K562 (cell line): ENCODE results near the gene EXTL1. TPM values are rescaled to one million over a fixed set of nuclear protein-coding genes. Genes with fewer than 3 reads are reported as not detected.

Experiments
- ARHGAP35 ChIP-seq: fragments of 450-650 bp; IDR thresholded peaks from 2 replicates; pipeline ENCODE4 v1.6.1; 2018; ENCODE audit not compliant: partially characterized antibody
- ARID2 ChIP-seq: fragments of 450-650 bp; IDR thresholded peaks from 2 replicates; pipeline ENCODE4 v1.6.1; 2017; ENCODE audit warnings: antibody characterized with exemption, mild to moderate bottlenecking
- BDP1 ChIP-seq: IDR thresholded peaks from 3 replicates; pipeline ENCODE4 v1.6.1; 2011; ENCODE audit not compliant: insufficient read length, insufficient read depth
- BHLHE40 ChIP-seq: IDR thresholded peaks from 2 replicates; pipeline ENCODE4 v1.6.1; 2011; ENCODE audit warnings: low read length, improper control_type of control experiment
- FUS ChIP-seq: fragments of 200-400 bp; formaldehyde crosslinking; optimal IDR thresholded peaks from 2 replicates; pipeline ENCODE3; 2017; ENCODE audit warnings: low read depth, low read length
- GATA2 ChIP-seq: sonication (generic); formaldehyde crosslinking; IDR thresholded peaks from 2 replicates; pipeline ENCODE4 v1.4.0; 2020; ENCODE audit warnings: mild to moderate bottlenecking, missing genetic modification reagents
- HCFC1 ChIP-seq: IDR thresholded peaks from 2 replicates; pipeline ENCODE4 v1.6.1; 2012; ENCODE audit warnings: low read depth, low read length, improper control_type of control experiment
- JUNB ChIP-seq: fragments of 450-650 bp; formaldehyde crosslinking; conservative IDR thresholded peaks from 2 replicates; pipeline ENCODE4 v1.4.0; 2020; ENCODE audit warnings: mild to moderate bottlenecking
- SIX5 ChIP-seq, 2 experiments: IDR thresholded peaks; 2 replicates each; pipeline ENCODE4 v1.6.1; 2011; ENCODE audit warnings: low read length in 2 of 2, borderline replicate concordance in 1 of 2, low read depth in 1 of 2, mild to moderate bottlenecking in 1 of 2, moderate library complexity in 1 of 2; ENCODE audit not compliant: insufficient read depth in 1 of 2
- SMAD3 ChIP-seq: fragments of 450-650 bp; formaldehyde crosslinking; conservative IDR thresholded peaks from 2 replicates; pipeline ENCODE4 v1.4.0; 2020; ENCODE audit warnings: mild to moderate bottlenecking
- ZNF253 ChIP-seq: fragments of 250-450 bp; sonication (Bioruptor Pico); conservative IDR thresholded peaks from 2 replicates; pipeline ENCODE4 v1.6.1; 2021; ENCODE audit warnings: mild to moderate bottlenecking
- ZNF274 ChIP-seq: IDR thresholded peaks from 2 replicates; pipeline ENCODE4 v1.6.1; 2011; ENCODE audit warnings: low read depth, mild to moderate bottlenecking, low read length, moderate library complexity, borderline replicate concordance
- ZNF408 ChIP-seq: fragments of 250-450 bp; sonication (Bioruptor Pico); IDR thresholded peaks from 2 replicates; pipeline ENCODE4 v1.4.0; 2020; ENCODE audit warnings: low read depth, mild to moderate bottlenecking, moderate library complexity
- polyA plus RNA-seq, 8 experiments: library from polyadenylated mRNA; depleted of rRNA in 4 of 8; stranded (reverse) in 5 of 8; unstranded in 3 of 8; fragments of >200 nt; fragmentation: Nextera tagmentation in 2 of 8; fragmentation: Illumina TruSeq in 1 of 8; extraction: Ambion mirVana in 2 of 8; extraction: Trizol in 1 of 8; gene quantifications; 2 replicates each; pipeline versions ENCODE4 v1.2.1 to v1.2.3, GENCODE V29; 2011 to 2014; ENCODE audit warnings: inconsistent platforms in 1 of 8, missing spikeins in 1 of 8
- total RNA-seq, 7 experiments: library from RNA; depleted of rRNA in 6 of 7; stranded (reverse); fragments of >200 nt in 6 of 7; fragmentation: Illumina TruSeq in 2 of 7; extraction: Trizol in 2 of 7; gene quantifications; 2 replicates each; pipeline versions ENCODE4 v1.2.1 to v1.2.3, GENCODE V29; 2011 to 2021; ENCODE audit warnings: low replicate concordance in 1 of 7
- TF ChIP-seq, protein P1 (sequence below): sonication (generic); formaldehyde crosslinking; IDR thresholded peaks from 2 replicates; pipeline ENCODE4 v1.5.0; 2020; ENCODE audit warnings: missing genetic modification reagents
- TF ChIP-seq, protein P2 (sequence below): fragments of 250-450 bp; sonication (Bioruptor Pico); IDR thresholded peaks from 2 replicates; pipeline ENCODE4 v1.4.0; 2020; ENCODE audit warnings: mild to moderate bottlenecking, moderate library complexity, borderline replicate concordance
- TF ChIP-seq, protein P3 (sequence below): fragments of 150-350 bp; IDR thresholded peaks from 2 replicates; pipeline ENCODE4 v1.6.1; 2014; ENCODE audit warnings: low read depth, mild to moderate bottlenecking, low read length, borderline replicate concordance
- TF ChIP-seq, protein P4 (sequence below), 3 experiments: fragments of 200-800 bp in 1 of 3; fragments of 250-450 bp in 1 of 3; fragments of 450-650 bp in 1 of 3; sonication (Bioruptor Pico) in 1 of 3; sonication (Bioruptor generic) in 1 of 3; formaldehyde crosslinking in 1 of 3; IDR thresholded peaks; 2 replicates each; pipeline versions ENCODE4 v1.6.1 to v1.8.0; 2016 to 2022; ENCODE audit warnings: mild to moderate bottlenecking in 2 of 3, missing genetic modification characterization in 2 of 3, missing compliant biosample characterization in 1 of 3, moderate library complexity in 1 of 3

Gene EXTL1
- total and polyA plus RNA-seq, 9 of the 15 experiments (the other 6 are each of a cell fraction or from before 2014, with no cell fraction given): 0.04 to 0.23 (median 0.08) TPM; not detected in 3

DNA sequence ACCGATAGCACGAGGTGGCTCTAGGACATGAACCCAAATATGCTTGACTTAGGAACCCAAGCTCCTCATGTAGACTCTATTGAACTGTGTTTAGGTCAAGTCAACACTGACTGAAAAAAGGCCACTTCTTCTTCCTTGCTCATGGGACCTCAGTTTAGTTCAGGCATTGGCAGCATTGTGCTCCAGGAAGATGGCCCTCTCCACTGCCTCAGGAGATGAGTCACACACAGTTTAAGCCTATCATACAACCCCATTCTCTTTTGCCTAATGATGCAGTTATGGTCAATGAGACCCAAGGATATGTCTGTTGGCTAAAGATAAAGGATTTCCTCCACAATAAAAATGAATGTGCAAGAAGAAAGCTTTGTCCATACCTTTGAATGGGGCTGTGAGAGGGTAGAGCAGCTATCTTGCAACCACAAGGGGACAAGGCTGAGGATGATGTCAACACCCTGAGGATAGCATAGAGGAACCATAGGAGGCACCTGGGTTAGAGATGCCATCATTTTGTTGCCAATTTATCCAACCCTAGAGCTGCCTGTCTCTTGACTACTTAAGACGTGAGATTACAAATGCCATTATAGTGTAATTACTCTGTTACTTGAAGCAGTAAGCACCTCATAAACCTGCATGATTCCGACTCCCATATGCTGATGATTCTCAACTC is 48.9 kb downstream of the EXTL1 start (continued):
- TF ChIP-seq, protein P1, sequence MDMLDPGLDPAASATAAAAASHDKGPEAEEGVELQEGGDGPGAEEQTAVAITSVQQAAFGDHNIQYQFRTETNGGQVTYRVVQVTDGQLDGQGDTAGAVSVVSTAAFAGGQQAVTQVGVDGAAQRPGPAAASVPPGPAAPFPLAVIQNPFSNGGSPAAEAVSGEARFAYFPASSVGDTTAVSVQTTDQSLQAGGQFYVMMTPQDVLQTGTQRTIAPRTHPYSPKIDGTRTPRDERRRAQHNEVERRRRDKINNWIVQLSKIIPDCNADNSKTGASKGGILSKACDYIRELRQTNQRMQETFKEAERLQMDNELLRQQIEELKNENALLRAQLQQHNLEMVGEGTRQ (CRISPR knock-in tag): no peak
- TF ChIP-seq SMAD3 (CRISPR knock-in tag) (peak; percentile 49; the same call in 1 of the 2 replicates), ARHGAP35 (no peak), GATA2 (peak; percentile 95), FUS (no peak), SIX5 (IDR thresholded peaks at IDR 0.05; ENCODE audit: borderline replicate concordance in 1 of 2, insufficient read depth in 1 of 2, low read depth in 1 of 2, low read length in 2 of 2) (no peak), ARID2 (no peak), ZNF253 (CRISPR knock-in tag) (no peak), BDP1 (no peak), JUNB (peak; percentile 46; the same call in 1 of the 2 replicates), BHLHE40 (peak; percentile 58; the same call in 1 of the 2 replicates), ZNF274 (peak; percentile 71; the same call in 1 of the 2 replicates), HCFC1 (no peak), ZNF408 (CRISPR knock-in tag) (no peak)
- TF ChIP-seq, protein P2, sequence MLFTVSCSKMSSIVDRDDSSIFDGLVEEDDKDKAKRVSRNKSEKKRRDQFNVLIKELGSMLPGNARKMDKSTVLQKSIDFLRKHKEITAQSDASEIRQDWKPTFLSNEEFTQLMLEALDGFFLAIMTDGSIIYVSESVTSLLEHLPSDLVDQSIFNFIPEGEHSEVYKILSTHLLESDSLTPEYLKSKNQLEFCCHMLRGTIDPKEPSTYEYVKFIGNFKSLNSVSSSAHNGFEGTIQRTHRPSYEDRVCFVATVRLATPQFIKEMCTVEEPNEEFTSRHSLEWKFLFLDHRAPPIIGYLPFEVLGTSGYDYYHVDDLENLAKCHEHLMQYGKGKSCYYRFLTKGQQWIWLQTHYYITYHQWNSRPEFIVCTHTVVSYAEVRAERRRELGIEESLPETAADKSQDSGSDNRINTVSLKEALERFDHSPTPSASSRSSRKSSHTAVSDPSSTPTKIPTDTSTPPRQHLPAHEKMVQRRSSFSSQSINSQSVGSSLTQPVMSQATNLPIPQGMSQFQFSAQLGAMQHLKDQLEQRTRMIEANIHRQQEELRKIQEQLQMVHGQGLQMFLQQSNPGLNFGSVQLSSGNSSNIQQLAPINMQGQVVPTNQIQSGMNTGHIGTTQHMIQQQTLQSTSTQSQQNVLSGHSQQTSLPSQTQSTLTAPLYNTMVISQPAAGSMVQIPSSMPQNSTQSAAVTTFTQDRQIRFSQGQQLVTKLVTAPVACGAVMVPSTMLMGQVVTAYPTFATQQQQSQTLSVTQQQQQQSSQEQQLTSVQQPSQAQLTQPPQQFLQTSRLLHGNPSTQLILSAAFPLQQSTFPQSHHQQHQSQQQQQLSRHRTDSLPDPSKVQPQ: no peak
- TF ChIP-seq, protein P3, sequence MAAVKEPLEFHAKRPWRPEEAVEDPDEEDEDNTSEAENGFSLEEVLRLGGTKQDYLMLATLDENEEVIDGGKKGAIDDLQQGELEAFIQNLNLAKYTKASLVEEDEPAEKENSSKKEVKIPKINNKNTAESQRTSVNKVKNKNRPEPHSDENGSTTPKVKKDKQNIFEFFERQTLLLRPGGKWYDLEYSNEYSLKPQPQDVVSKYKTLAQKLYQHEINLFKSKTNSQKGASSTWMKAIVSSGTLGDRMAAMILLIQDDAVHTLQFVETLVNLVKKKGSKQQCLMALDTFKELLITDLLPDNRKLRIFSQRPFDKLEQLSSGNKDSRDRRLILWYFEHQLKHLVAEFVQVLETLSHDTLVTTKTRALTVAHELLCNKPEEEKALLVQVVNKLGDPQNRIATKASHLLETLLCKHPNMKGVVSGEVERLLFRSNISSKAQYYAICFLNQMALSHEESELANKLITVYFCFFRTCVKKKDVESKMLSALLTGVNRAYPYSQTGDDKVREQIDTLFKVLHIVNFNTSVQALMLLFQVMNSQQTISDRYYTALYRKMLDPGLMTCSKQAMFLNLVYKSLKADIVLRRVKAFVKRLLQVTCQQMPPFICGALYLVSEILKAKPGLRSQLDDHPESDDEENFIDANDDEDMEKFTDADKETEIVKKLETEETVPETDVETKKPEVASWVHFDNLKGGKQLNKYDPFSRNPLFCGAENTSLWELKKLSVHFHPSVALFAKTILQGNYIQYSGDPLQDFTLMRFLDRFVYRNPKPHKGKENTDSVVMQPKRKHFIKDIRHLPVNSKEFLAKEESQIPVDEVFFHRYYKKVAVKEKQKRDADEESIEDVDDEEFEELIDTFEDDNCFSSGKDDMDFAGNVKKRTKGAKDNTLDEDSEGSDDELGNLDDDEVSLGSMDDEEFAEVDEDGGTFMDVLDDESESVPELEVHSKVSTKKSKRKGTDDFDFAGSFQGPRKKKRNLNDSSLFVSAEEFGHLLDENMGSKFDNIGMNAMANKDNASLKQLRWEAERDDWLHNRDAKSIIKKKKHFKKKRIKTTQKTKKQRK: no peak
- TF ChIP-seq, protein P4, sequence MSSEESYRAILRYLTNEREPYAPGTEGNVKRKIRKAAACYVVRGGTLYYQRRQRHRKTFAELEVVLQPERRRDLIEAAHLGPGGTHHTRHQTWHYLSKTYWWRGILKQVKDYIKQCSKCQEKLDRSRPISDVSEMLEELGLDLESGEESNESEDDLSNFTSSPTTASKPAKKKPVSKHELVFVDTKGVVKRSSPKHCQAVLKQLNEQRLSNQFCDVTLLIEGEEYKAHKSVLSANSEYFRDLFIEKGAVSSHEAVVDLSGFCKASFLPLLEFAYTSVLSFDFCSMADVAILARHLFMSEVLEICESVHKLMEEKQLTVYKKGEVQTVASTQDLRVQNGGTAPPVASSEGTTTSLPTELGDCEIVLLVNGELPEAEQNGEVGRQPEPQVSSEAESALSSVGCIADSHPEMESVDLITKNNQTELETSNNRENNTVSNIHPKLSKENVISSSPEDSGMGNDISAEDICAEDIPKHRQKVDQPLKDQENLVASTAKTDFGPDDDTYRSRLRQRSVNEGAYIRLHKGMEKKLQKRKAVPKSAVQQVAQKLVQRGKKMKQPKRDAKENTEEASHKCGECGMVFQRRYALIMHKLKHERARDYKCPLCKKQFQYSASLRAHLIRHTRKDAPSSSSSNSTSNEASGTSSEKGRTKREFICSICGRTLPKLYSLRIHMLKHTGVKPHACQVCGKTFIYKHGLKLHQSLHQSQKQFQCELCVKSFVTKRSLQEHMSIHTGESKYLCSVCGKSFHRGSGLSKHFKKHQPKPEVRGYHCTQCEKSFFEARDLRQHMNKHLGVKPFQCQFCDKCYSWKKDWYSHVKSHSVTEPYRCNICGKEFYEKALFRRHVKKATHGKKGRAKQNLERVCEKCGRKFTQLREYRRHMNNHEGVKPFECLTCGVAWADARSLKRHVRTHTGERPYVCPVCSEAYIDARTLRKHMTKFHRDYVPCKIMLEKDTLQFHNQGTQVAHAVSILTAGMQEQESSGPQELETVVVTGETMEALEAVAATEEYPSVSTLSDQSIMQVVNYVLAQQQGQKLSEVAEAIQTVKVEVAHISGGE (CRISPR knock-in tag; IDR thresholded peaks at IDR 0.05): peak in 1 of 3 experiments; percentile 83; a peak in 2 of 6 replicates
